ENCODE measurements around the gene EVA1C.

DNA sequence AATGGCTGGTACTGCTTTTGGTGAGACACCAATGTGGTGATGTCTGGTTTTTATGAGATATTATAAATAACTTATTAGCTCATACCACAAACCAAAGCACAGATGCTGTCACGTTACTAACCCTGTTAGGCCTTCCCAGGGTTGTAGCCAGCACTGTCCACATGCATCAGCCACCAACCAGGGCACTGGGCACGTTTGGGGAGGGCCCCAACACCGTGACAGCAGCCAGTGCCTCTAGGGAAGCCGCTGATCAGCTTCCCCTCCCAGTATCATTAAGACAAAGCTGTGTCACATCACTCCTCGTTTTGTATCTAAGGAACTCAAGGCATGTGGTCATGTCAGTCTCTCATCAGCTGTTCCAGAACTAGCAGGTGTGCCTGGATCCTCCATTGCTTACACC, 33.5 kb upstream of the EVA1C start:
- TF ChIP-seq EZH2 (IDR thresholded peaks at IDR 0.05; ENCODE audit: borderline replicate concordance, insufficient read depth, low read length, poor library complexity, severe bottlenecking) (no peak), POLR2AphosphoS5 (IDR thresholded peaks at IDR 0.05) (no peak), EP300 (conservative IDR thresholded peaks at IDR 0.05; ENCODE audit: poor library complexity, severe bottlenecking) (no peak), RAD21 (conservative IDR thresholded peaks at IDR 0.05) (no peak), MXI1 (conservative IDR thresholded peaks at IDR 0.05; ENCODE audit: poor library complexity, severe bottlenecking) (no peak), SMC3 (conservative IDR thresholded peaks at IDR 0.05; ENCODE audit: poor library complexity) (no peak), TAF1 (IDR thresholded peaks at IDR 0.05; ENCODE audit: low read depth) (no peak)
- TF ChIP-seq, protein P1, sequence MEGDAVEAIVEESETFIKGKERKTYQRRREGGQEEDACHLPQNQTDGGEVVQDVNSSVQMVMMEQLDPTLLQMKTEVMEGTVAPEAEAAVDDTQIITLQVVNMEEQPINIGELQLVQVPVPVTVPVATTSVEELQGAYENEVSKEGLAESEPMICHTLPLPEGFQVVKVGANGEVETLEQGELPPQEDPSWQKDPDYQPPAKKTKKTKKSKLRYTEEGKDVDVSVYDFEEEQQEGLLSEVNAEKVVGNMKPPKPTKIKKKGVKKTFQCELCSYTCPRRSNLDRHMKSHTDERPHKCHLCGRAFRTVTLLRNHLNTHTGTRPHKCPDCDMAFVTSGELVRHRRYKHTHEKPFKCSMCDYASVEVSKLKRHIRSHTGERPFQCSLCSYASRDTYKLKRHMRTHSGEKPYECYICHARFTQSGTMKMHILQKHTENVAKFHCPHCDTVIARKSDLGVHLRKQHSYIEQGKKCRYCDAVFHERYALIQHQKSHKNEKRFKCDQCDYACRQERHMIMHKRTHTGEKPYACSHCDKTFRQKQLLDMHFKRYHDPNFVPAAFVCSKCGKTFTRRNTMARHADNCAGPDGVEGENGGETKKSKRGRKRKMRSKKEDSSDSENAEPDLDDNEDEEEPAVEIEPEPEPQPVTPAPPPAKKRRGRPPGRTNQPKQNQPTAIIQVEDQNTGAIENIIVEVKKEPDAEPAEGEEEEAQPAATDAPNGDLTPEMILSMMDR (IDR thresholded peaks at IDR 0.05; ENCODE audit: poor library complexity, severe bottlenecking): no peak
- TF ChIP-seq, protein P2, sequence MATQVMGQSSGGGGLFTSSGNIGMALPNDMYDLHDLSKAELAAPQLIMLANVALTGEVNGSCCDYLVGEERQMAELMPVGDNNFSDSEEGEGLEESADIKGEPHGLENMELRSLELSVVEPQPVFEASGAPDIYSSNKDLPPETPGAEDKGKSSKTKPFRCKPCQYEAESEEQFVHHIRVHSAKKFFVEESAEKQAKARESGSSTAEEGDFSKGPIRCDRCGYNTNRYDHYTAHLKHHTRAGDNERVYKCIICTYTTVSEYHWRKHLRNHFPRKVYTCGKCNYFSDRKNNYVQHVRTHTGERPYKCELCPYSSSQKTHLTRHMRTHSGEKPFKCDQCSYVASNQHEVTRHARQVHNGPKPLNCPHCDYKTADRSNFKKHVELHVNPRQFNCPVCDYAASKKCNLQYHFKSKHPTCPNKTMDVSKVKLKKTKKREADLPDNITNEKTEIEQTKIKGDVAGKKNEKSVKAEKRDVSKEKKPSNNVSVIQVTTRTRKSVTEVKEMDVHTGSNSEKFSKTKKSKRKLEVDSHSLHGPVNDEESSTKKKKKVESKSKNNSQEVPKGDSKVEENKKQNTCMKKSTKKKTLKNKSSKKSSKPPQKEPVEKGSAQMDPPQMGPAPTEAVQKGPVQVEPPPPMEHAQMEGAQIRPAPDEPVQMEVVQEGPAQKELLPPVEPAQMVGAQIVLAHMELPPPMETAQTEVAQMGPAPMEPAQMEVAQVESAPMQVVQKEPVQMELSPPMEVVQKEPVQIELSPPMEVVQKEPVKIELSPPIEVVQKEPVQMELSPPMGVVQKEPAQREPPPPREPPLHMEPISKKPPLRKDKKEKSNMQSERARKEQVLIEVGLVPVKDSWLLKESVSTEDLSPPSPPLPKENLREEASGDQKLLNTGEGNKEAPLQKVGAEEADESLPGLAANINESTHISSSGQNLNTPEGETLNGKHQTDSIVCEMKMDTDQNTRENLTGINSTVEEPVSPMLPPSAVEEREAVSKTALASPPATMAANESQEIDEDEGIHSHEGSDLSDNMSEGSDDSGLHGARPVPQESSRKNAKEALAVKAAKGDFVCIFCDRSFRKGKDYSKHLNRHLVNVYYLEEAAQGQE (IDR thresholded peaks at IDR 0.05; ENCODE audit: borderline replicate concordance): no peak
